ENCODE data around the gene TPSD1. TPM values are rescaled to one million over a fixed set of nuclear protein-coding genes. Genes with fewer than 3 reads are reported as not detected.
A peak's percentile ranks its signal among the peaks of the same experiment; 100 is the strongest.

Gene TPSD1
- polyA plus RNA-seq, 2 of the 4 experiments (the other 2 are of a cell fraction): not detected

GRCh38 chr16:1272453-1273198 lies 16.8 kb downstream of the TPSD1 start:
- FAIRE-seq (no peak), DNase-seq (ENCODE audit: low read depth in 1 of 2, low spot score in 1 of 2) (no peak), ATAC-seq (peak in 1 of 2 experiments; percentile 33; a peak in 3 of 6 replicates)
- Histone ChIP-seq H3K9me3 (no peaks in the 10 kb centered on the region), H3K4me1 (peaks cover 5% of the 10 kb centered on the region; the same call in 1 of the 3 replicates), H3K4me3 (no peak overlapping the region), H3K27ac (no peak overlapping the region), H3K4me2 (no peak overlapping the region)
- TF ChIP-seq CHD2 (IDR thresholded peaks at IDR 0.05; ENCODE audit: low read length, partially characterized antibody): no peak
- no peak for TF ChIP-seq ZSCAN20 (CRISPR knock-in tag; IDR thresholded peaks at IDR 0.05)
- TF ChIP-seq TP53 (CRISPR knock-in tag; IDR thresholded peaks at IDR 0.05): no peak
- TF ChIP-seq ELK1 (IDR thresholded peaks at IDR 0.05; ENCODE audit: low read depth, low read length): no peak
- no peak for TF ChIP-seq ZNF302 (CRISPR knock-in tag; IDR thresholded peaks at IDR 0.05)
- TF ChIP-seq ATOH8 (CRISPR knock-in tag; IDR thresholded peaks at IDR 0.05; ENCODE audit: low read depth): no peak
- TF ChIP-seq MYC (IDR thresholded peaks at IDR 0.05; ENCODE audit: borderline replicate concordance, low read length): no peak
- TF ChIP-seq NPAS2 (CRISPR knock-in tag; IDR thresholded peaks at IDR 0.05; ENCODE audit: borderline replicate concordance): no peak
- no peak for TF ChIP-seq SREBF2 (IDR thresholded peaks at IDR 0.05)
- no peak for TF ChIP-seq PHF8 (IDR thresholded peaks at IDR 0.05; ENCODE audit: borderline replicate concordance, low read depth)
- TF ChIP-seq E2F6 (IDR thresholded peaks at IDR 0.05; ENCODE audit: borderline replicate concordance, low read depth): no peak
- no peak for TF ChIP-seq CTCF (IDR thresholded peaks at IDR 0.05)
- POLR2A ChIA-PET: no interaction called here
- CTCF ChIA-PET: no interaction called here
- WGBS (ENCODE audit: missing lambda C conversion rate): 36% methylated on average over 5 of the region's 9 CpGs

GRCh38 chr16:1273816-1274215 lies 17.9 kb downstream of the TPSD1 start:
- no peak for ATAC-seq
- TF ChIP-seq CHD2 (IDR thresholded peaks at IDR 0.05; ENCODE audit: low read length, partially characterized antibody): no peak
- TF ChIP-seq HOXB5 (CRISPR knock-in tag; IDR thresholded peaks at IDR 0.05): no peak
- no peak for TF ChIP-seq ZNF302 (CRISPR knock-in tag; IDR thresholded peaks at IDR 0.05)
- ChIA-PET CTCF (interaction anchor here (0.8 kb wide), 1 partner anchor 13 kb away, joined by 3 read pairs; no protein-coding TSS in a partner anchor), POLR2A (no interaction called here)
- 77% methylated on average over 14 of the region's 15 CpGs for WGBS (ENCODE audit: missing lambda C conversion rate)
- FAIRE-seq: no peak
- Histone ChIP-seq H3K27ac (no peak overlapping the region), H3K4me1 (peaks cover 5% of the 10 kb centered on the region; the same call in 1 of the 3 replicates), H3K4me2 (no peak overlapping the region), H3K9me3 (no peaks in the 10 kb centered on the region), H3K4me3 (no peak overlapping the region)
- DNase-seq (ENCODE audit: low read depth in 1 of 2, low spot score in 1 of 2): no peak

GRCh38 chr16:1274767-1275166 lies 18.9 kb downstream of the TPSD1 start:
- Histone ChIP-seq H3K27ac (no peak overlapping the region), H3K4me3 (no peak overlapping the region), H3K4me1 (peaks cover 5% of the 10 kb centered on the region; the same call in 1 of the 3 replicates), H3K4me2 (no peak overlapping the region), H3K9me3 (no peaks in the 10 kb centered on the region)
- FAIRE-seq: no peak
- 50% methylated on average over 7 of the region's 7 CpGs for WGBS (ENCODE audit: missing lambda C conversion rate)
- ChIA-PET POLR2A (no interaction called here), CTCF (no interaction called here)
- TF ChIP-seq JUN (IDR thresholded peaks at IDR 0.05) (no peak), E2F6 (IDR thresholded peaks at IDR 0.05; ENCODE audit: borderline replicate concordance, low read depth) (no peak), NPAS2 (CRISPR knock-in tag; IDR thresholded peaks at IDR 0.05; ENCODE audit: borderline replicate concordance) (no peak)
- ATAC-seq: no peak
- DNase-seq (ENCODE audit: low read depth in 1 of 2, low spot score in 1 of 2): no peak

Data from A549 (cell line).